C4-2B (cell line): ENCODE measurements around the gene TTC31.
A peak's percentile ranks its signal among the peaks of the same experiment; 100 is the strongest.

Experiments used
- ZFX ChIP-seq: fragments of 450-650 bp; IDR thresholded peaks from 2 replicates; pipeline ENCODE4 v1.6.1; 2017
- TF ChIP-seq, protein P1 (sequence below): fragments of 450-650 bp; conservative IDR thresholded peaks from 2 replicates; pipeline ENCODE4 v1.5.1; 2017; ENCODE audit warnings: mild to moderate bottlenecking

DNA sequence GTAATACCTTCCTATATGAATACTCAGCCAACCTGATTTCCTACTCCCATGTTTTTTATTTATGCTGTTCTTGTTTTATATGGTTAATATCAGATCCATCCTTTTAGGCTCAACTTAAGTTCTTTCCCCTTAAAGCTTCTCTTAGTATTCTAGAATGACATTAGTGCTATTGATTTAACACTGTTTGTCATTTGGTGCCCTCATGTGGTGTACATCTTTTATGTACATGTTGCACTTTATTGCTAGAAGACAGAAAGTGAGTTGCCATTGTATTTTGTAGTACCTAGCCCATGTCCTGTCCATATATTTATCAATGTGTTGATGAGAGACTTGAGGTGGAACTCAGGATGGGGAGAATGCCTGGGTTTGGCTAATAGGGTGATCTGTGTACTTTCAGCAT, 49.3 kb downstream of the TTC31 start:
- TF ChIP-seq, protein P1, sequence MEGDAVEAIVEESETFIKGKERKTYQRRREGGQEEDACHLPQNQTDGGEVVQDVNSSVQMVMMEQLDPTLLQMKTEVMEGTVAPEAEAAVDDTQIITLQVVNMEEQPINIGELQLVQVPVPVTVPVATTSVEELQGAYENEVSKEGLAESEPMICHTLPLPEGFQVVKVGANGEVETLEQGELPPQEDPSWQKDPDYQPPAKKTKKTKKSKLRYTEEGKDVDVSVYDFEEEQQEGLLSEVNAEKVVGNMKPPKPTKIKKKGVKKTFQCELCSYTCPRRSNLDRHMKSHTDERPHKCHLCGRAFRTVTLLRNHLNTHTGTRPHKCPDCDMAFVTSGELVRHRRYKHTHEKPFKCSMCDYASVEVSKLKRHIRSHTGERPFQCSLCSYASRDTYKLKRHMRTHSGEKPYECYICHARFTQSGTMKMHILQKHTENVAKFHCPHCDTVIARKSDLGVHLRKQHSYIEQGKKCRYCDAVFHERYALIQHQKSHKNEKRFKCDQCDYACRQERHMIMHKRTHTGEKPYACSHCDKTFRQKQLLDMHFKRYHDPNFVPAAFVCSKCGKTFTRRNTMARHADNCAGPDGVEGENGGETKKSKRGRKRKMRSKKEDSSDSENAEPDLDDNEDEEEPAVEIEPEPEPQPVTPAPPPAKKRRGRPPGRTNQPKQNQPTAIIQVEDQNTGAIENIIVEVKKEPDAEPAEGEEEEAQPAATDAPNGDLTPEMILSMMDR = peak; percentile 25
- no peak for TF ChIP-seq ZFX
